HepG2 (cell line): Measurements from ENCODE around the gene GRM8. TPM values are rescaled to one million over a fixed set of nuclear protein-coding genes. Genes with fewer than 3 reads are reported as not detected.

ENCODE experiments used
- ATAC-seq: fragments of 200-7000 bp; cut with Tn5 transposase; 3 replicates; pipeline ENCODE4 v1.9.1; 2020; ENCODE audit warnings: mild to moderate bottlenecking, moderate library complexity
- BruUV-seq: library from RNA; stranded (reverse); fragments of 400-500 nt; replicated peaks from 2 replicates; lab custom pipeline; 2021; lab: Mats Ljungman, UMichigan
- CTCF ChIA-PET: fragments of 300-600 bp; formaldehyde crosslinking; extraction: SDS; loops from one replicate; lab custom pipeline; 2021; ENCODE audit warnings: low total read pairs, inconsistent platforms, low intra/inter-chr PET ratio; lab: Yijun Ruan, JAX
- POLR2A ChIA-PET: fragments of 350-600 bp; sonication (Branson Sonifier 250); formaldehyde crosslinking; loops from one replicate; lab custom pipeline; 2020; ENCODE audit warnings: antibody characterized with exemption, inconsistent platforms; lab: Yijun Ruan, JAX
- DNase-seq: peaks from one replicate; pipeline ENCODE4 v3.0.0-alpha.2; 2015; ENCODE audit warnings: low spot score
- FAIRE-seq: peaks from 3 replicates; lab custom pipeline; 2011; peaks lifted over from hg19 to GRCh38; lab: Jason Lieb, UNC
- H2AFZ ChIP-seq: one replicate; pipeline ENCODE4 v1.6.1; 2011; ENCODE audit warnings: low read length, inconsistent platforms
- H3K27ac ChIP-seq: fragments of 300-600 bp; 3 replicates; pipeline ENCODE4 v1.8.0; 2011; ENCODE audit warnings: mixed run types, mild to moderate bottlenecking, mixed read lengths, low read length, inconsistent platforms; ENCODE audit not compliant: insufficient read depth; ENCODE audit errors: extremely low read length
- H3K27me3 ChIP-seq, 2 experiments: fragments of 200-600 bp in 1 of 2; 2 replicates in 1 of 2; 3 replicates in 1 of 2; pipeline versions ENCODE4 v1.6.0 to v1.8.0; 2011; ENCODE audit warnings: low read length in 2 of 2, mild to moderate bottlenecking in 2 of 2, moderate library complexity in 2 of 2, inconsistent platforms in 1 of 2; ENCODE audit not compliant: insufficient read depth in 2 of 2, control insufficient read depth in 1 of 2
- H3K36me3 ChIP-seq, 2 experiments: fragments of 200-600 bp in 1 of 2; replicated peaks in 1 of 2; 2 replicates in 1 of 2; 3 replicates in 1 of 2; pipeline versions ENCODE4 v1.5.1 to v1.8.0; 2011; ENCODE audit warnings: low read length in 2 of 2, inconsistent platforms in 1 of 2; ENCODE audit not compliant: insufficient read depth in 2 of 2, control insufficient read depth in 1 of 2
- H3K4me1 ChIP-seq: 2 replicates; pipeline ENCODE4 v1.5.1; 2012; ENCODE audit warnings: low read length, inconsistent platforms; ENCODE audit not compliant: insufficient read depth
- H3K4me2 ChIP-seq: 2 replicates; pipeline ENCODE4 v1.6.0; 2011; ENCODE audit warnings: low read depth, low read length, inconsistent platforms
- H3K4me3 ChIP-seq, 3 experiments: fragments of 200-600 bp in 1 of 3; sonication (generic), shearing (Covaris generic) in 1 of 3; replicated peaks in 1 of 3; 2 replicates each; pipeline ENCODE4 v1.5.1; 2011 to 2016; ENCODE audit warnings: low read length in 3 of 3, inconsistent platforms in 2 of 3, low read depth in 2 of 3, mild to moderate bottlenecking in 2 of 3, control low read depth in 1 of 3, mixed read lengths in 1 of 3; ENCODE audit not compliant: insufficient read depth in 1 of 3
- H3K79me2 ChIP-seq: one replicate; pipeline ENCODE4 v1.6.1; 2011; ENCODE audit warnings: low read length, inconsistent platforms; ENCODE audit not compliant: insufficient read depth
- H3K9ac ChIP-seq: 2 replicates; pipeline ENCODE4 v1.6.0; 2011; ENCODE audit warnings: mild to moderate bottlenecking, low read depth, low read length, inconsistent platforms; ENCODE audit not compliant: insufficient read depth
- H3K9me3 ChIP-seq: 2 replicates; pipeline ENCODE4 v1.5.1; 2012; ENCODE audit warnings: mild to moderate bottlenecking, low read length
- H4K20me1 ChIP-seq: 2 replicates; pipeline ENCODE4 v1.6.0; 2011; ENCODE audit warnings: inconsistent platforms, mild to moderate bottlenecking, low read length, moderate library complexity; ENCODE audit not compliant: insufficient read depth
- HDAC2 ChIP-seq: sonication (generic); formaldehyde crosslinking; IDR thresholded peaks from 2 replicates; pipeline ENCODE4 v1.4.0; 2020; ENCODE audit warnings: missing genetic modification reagents
- HOXA5 ChIP-seq: sonication (generic); formaldehyde crosslinking; IDR thresholded peaks from 2 replicates; pipeline ENCODE4 v1.4.0; 2020; ENCODE audit warnings: missing genetic modification reagents
- MAFG ChIP-seq: sonication (generic); formaldehyde crosslinking; IDR thresholded peaks from 2 replicates; pipeline ENCODE4 v1.5.1; 2020; ENCODE audit warnings: mild to moderate bottlenecking, missing genetic modification reagents
- RXRB ChIP-seq: IDR thresholded peaks from 2 replicates; pipeline ENCODE4 v1.6.1; 2016; ENCODE audit warnings: borderline replicate concordance, missing genetic modification reagents, missing compliant biosample characterization
- SIX1 ChIP-seq: sonication (generic); formaldehyde crosslinking; IDR thresholded peaks from 2 replicates; pipeline ENCODE4 v1.4.0; 2020; ENCODE audit warnings: missing genetic modification reagents, borderline replicate concordance
- WGBS: methylation state at CpG from one replicate; pipeline ENCODE4 v1.1.6; 2017; ENCODE audit warnings: low lambda C conversion rate; 5-methylcytosine and 5-hydroxymethylcytosine counted together
- in situ Hi-C: cut with HindIII; loops from 2 replicates; pipeline ENCODE4 v1.10.0; 2017; ENCODE audit warnings: low pct_unique_long_range_greater_than_20kb; ENCODE audit not compliant: extremely low pct_ligation_motif_present
- intact Hi-C: fragments of 100-400 bp; cut with micrococcal nuclease; formaldehyde crosslinking; loops from one replicate; pipeline ENCODE4 v1.10.0; 2022; ENCODE audit not compliant: unreplicated experiment
- polyA plus RNA-seq, 8 experiments: library from polyadenylated mRNA; depleted of rRNA in 3 of 8; stranded (reverse) in 7 of 8; unstranded in 1 of 8; fragments of >200 nt; fragmentation: Illumina TruSeq in 4 of 8; extraction: Trizol in 4 of 8; gene quantifications; 2 replicates each; pipeline versions ENCODE4 v1.2.1 to v1.2.3, GENCODE V29; 2011 to 2016; ENCODE audit warnings: low read depth in 4 of 8, missing spikeins in 1 of 8, mixed read lengths in 1 of 8; ENCODE audit not compliant: insufficient read depth in 1 of 8
- total RNA-seq, 5 experiments: library from RNA; depleted of rRNA; stranded (reverse); fragments of >200 nt; fragmentation: Illumina TruSeq; extraction: Trizol; gene quantifications; 2 replicates each; pipeline ENCODE4 v1.2.3, GENCODE V29; 2016; ENCODE audit warnings: low read depth in 1 of 5
- TF ChIP-seq, protein P1 (sequence below): IDR thresholded peaks from 2 replicates; pipeline ENCODE4 v1.6.1; 2016; ENCODE audit warnings: low read depth, missing genetic modification reagents, missing compliant biosample characterization
- TF ChIP-seq, protein P2 (sequence below): sonication (generic); formaldehyde crosslinking; IDR thresholded peaks from 2 replicates; pipeline ENCODE4 v1.8.0; 2022; ENCODE audit warnings: low read depth, missing genetic modification reagents
- TF ChIP-seq, protein P3 (sequence below), 2 experiments: fragments of 450-650 bp in 1 of 2; sonication (generic) in 1 of 2; formaldehyde crosslinking in 1 of 2; IDR thresholded peaks; 2 replicates each; pipeline versions ENCODE4 v1.6.1 to v1.8.0; 2016 to 2022; ENCODE audit warnings: antibody characterized with exemption in 1 of 2, mild to moderate bottlenecking in 1 of 2, missing genetic modification reagents in 1 of 2

The GRM8 gene
- total and polyA plus RNA-seq, 2 of the 13 experiments (the other 11 are each of a cell fraction or from before 2014, with no cell fraction given), result not detected

DNA sequence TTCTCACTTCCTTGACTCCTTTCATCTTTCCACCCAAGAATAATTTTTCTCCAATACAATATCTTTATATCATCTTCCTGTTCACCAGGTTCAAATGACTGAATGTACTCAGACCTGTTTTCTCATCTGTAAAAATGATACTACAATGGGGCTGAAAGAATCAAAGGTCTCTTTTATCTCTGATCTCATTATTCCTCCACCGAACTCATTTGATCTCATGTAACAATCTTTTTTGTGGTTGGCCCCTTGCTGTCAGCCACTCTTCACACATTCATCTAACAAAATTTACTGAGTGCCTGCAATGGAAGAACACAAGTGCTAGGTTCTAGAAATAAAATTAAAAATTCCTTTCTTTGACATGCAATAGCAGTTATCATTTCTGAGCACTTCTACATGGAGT lies 65.0 kb downstream of the GRM8 start:
- no peak overlapping the region for H2AFZ ChIP-seq
- H3K27ac ChIP-seq, result no peak overlapping the region
- no peaks in the 10 kb centered on the region for H3K9me3 ChIP-seq
- FAIRE-seq (no peak), ATAC-seq (no peak), DNase-seq (no peak)
- in situ Hi-C loops, result no loop called here
- H3K36me3 ChIP-seq, result no peaks in the 10 kb centered on the region
- POLR2A ChIA-PET, result no interaction called here
- H3K4me3 ChIP-seq, result no peak overlapping the region
- H3K9ac ChIP-seq, result no peak overlapping the region
- no peaks in the 10 kb centered on the region for H3K79me2 ChIP-seq
- H3K27me3 ChIP-seq, result no peaks in the 10 kb centered on the region
- 56% methylated on average over 1 of the region's 1 CpG for WGBS
- no peak overlapping the region for H3K4me2 ChIP-seq
- intact Hi-C loops, result no loop called here
- no TSS peak for BruUV-seq
- H3K4me1 ChIP-seq, result no peaks in the 10 kb centered on the region
- CTCF ChIA-PET, result no interaction called here
- no peaks in the 10 kb centered on the region for H4K20me1 ChIP-seq
- TF ChIP-seq, protein P1, sequence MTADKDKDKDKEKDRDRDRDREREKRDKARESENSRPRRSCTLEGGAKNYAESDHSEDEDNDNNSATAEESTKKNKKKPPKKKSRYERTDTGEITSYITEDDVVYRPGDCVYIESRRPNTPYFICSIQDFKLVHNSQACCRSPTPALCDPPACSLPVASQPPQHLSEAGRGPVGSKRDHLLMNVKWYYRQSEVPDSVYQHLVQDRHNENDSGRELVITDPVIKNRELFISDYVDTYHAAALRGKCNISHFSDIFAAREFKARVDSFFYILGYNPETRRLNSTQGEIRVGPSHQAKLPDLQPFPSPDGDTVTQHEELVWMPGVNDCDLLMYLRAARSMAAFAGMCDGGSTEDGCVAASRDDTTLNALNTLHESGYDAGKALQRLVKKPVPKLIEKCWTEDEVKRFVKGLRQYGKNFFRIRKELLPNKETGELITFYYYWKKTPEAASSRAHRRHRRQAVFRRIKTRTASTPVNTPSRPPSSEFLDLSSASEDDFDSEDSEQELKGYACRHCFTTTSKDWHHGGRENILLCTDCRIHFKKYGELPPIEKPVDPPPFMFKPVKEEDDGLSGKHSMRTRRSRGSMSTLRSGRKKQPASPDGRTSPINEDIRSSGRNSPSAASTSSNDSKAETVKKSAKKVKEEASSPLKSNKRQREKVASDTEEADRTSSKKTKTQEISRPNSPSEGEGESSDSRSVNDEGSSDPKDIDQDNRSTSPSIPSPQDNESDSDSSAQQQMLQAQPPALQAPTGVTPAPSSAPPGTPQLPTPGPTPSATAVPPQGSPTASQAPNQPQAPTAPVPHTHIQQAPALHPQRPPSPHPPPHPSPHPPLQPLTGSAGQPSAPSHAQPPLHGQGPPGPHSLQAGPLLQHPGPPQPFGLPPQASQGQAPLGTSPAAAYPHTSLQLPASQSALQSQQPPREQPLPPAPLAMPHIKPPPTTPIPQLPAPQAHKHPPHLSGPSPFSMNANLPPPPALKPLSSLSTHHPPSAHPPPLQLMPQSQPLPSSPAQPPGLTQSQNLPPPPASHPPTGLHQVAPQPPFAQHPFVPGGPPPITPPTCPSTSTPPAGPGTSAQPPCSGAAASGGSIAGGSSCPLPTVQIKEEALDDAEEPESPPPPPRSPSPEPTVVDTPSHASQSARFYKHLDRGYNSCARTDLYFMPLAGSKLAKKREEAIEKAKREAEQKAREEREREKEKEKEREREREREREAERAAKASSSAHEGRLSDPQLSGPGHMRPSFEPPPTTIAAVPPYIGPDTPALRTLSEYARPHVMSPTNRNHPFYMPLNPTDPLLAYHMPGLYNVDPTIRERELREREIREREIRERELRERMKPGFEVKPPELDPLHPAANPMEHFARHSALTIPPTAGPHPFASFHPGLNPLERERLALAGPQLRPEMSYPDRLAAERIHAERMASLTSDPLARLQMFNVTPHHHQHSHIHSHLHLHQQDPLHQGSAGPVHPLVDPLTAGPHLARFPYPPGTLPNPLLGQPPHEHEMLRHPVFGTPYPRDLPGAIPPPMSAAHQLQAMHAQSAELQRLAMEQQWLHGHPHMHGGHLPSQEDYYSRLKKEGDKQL (CRISPR knock-in tag), result no peak
- no peak for TF ChIP-seq MAFG (CRISPR knock-in tag)
- no peak for TF ChIP-seq HDAC2 (CRISPR knock-in tag)
- TF ChIP-seq, protein P2, sequence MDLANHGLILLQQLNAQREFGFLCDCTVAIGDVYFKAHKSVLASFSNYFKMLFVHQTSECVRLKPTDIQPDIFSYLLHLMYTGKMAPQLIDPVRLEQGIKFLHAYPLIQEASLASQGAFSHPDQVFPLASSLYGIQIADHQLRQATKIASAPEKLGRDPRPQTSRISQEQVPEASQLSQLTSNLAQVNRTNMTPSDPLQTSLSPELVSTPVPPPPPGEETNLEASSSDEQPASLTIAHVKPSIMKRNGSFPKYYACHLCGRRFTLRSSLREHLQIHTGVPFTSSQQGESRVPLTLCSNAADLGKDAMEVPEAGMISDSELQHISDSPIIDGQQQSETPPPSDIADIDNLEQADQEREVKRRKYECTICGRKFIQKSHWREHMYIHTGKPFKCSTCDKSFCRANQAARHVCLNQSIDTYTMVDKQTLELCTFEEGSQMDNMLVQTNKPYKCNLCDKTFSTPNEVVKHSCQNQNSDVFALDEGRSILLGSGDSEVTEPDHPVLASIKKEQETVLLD, result no peak
- no peak for TF ChIP-seq HOXA5 (CRISPR knock-in tag)
- TF ChIP-seq, protein P3, sequence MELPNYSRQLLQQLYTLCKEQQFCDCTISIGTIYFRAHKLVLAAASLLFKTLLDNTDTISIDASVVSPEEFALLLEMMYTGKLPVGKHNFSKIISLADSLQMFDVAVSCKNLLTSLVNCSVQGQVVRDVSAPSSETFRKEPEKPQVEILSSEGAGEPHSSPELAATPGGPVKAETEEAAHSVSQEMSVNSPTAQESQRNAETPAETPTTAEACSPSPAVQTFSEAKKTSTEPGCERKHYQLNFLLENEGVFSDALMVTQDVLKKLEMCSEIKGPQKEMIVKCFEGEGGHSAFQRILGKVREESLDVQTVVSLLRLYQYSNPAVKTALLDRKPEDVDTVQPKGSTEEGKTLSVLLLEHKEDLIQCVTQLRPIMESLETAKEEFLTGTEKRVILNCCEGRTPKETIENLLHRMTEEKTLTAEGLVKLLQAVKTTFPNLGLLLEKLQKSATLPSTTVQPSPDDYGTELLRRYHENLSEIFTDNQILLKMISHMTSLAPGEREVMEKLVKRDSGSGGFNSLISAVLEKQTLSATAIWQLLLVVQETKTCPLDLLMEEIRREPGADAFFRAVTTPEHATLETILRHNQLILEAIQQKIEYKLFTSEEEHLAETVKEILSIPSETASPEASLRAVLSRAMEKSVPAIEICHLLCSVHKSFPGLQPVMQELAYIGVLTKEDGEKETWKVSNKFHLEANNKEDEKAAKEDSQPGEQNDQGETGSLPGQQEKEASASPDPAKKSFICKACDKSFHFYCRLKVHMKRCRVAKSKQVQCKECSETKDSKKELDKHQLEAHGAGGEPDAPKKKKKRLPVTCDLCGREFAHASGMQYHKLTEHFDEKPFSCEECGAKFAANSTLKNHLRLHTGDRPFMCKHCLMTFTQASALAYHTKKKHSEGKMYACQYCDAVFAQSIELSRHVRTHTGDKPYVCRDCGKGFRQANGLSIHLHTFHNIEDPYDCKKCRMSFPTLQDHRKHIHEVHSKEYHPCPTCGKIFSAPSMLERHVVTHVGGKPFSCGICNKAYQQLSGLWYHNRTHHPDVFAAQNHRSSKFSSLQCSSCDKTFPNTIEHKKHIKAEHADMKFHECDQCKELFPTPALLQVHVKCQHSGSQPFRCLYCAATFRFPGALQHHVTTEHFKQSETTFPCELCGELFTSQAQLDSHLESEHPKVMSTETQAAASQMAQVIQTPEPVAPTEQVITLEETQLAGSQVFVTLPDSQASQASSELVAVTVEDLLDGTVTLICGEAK (IDR thresholded peaks at IDR 0.05), result no peak
- TF ChIP-seq, protein P3 (CRISPR knock-in tag; IDR thresholded peaks at IDR 0.05), result no peak
- no peak for TF ChIP-seq RXRB
- no peak for TF ChIP-seq SIX1 (CRISPR knock-in tag)
